T-helper 2 cell treated with Interferon-gamma antibody and Interleukin-4, amounts not matched to agents 5 μg/mL and 100 μg/mL, for 36 hours (primary cell): ENCODE data around the gene HECW1.
"Not testable (repeated sequence)": the region's sequence is repeated elsewhere in the genome, so short reads cannot be mapped to it uniquely, and the experiment has no call there.

ENCODE experiments used
- DNase-seq: peaks from one replicate; pipeline ENCODE4 v3.0.0; 2021; ENCODE audit warnings: low spot score
- H3K27ac Mint-ChIP-seq: one replicate; pipeline ENCODE4 v1.8.0; 2021; ENCODE audit warnings: mild to moderate bottlenecking, mixed read lengths
- H3K27me3 Mint-ChIP-seq: one replicate; pipeline ENCODE4 v1.8.0; 2021; ENCODE audit warnings: low read depth, mixed read lengths
- H3K36me3 Mint-ChIP-seq: one replicate; pipeline ENCODE4 v1.8.0; 2021; ENCODE audit warnings: low read depth, mixed read lengths
- H3K4me1 Mint-ChIP-seq: one replicate; pipeline ENCODE4 v1.8.0; 2021; ENCODE audit warnings: low read depth, mixed read lengths
- H3K4me3 Mint-ChIP-seq: one replicate; pipeline ENCODE4 v1.8.0; 2022; ENCODE audit warnings: mild to moderate bottlenecking, moderate library complexity, mixed read lengths
- H3K9me3 Mint-ChIP-seq: one replicate; pipeline ENCODE4 v1.8.0; 2021; ENCODE audit warnings: mixed read lengths

Gene HECW1

DNA sequence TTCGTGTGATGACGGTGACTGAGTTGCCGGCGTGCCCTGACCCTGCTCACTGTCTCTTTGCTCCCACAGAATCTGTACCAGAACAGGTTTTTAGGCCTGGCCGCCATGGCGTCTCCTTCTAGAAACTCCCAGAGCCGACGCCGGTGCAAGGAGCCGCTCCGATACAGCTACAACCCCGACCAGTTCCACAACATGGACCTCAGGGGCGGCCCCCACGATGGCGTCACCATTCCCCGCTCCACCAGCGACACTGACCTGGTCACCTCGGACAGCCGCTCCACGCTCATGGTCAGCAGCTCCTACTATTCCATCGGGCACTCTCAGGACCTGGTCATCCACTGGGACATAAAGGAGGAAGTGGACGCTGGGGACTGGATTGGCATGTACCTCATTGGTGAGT, 199.2 kb downstream of the HECW1 start:
- H3K4me3 Mint-ChIP-seq, result no peak overlapping the region
- H3K36me3 Mint-ChIP-seq, result no peaks in the 10 kb centered on the region
- H3K4me1 Mint-ChIP-seq, result peaks cover 10% of the 10 kb centered on the region
- H3K27ac Mint-ChIP-seq, result no peak overlapping the region
- no peaks in the 10 kb centered on the region for H3K9me3 Mint-ChIP-seq
- no peak for DNase-seq
- peaks cover 3% of the 10 kb centered on the region for H3K27me3 Mint-ChIP-seq

DNA sequence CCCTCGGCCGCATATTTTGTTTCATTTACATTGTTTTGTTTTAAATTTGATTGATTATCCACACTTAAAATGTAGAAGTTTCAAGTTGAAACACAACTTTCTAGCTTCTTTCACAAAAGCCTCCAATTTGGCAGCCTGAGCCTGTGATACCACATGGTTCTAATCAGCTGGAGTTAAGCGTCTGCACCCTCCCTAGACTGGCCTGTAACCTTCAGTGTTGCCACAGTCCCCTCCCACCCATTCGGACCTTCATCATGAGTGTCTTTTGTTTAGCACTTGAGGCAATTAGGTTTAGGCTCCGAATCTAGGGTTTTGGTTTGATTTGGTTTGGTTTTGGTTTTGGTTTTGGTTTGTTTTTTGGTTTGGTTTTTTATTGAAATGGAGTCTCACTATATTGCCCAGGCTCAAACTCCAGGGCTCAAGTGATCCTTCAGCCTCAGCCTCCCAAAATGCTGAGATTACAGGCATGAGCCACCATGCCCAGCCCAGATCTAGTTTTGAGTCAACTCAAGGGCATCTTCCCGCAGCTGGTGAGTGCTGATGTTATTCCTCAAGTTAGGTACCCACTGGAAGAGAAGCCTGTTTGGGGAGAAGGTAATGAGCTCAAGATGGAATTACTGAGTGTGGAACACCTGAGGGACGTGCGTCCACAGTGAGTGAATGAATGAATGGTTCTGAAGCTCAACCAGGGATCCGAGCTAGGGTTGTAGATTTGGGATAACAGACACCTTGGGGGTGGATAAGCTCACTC, 201.4 kb downstream of the HECW1 start:
- no peaks in the 10 kb centered on the region for H3K36me3 Mint-ChIP-seq
- peaks cover 10% of the 10 kb centered on the region for H3K4me1 Mint-ChIP-seq
- H3K27ac Mint-ChIP-seq, result no peak overlapping the region
- no peaks in the 10 kb centered on the region for H3K9me3 Mint-ChIP-seq
- no peak overlapping the region for H3K4me3 Mint-ChIP-seq
- no peak for DNase-seq
- H3K27me3 Mint-ChIP-seq, result peaks cover 8% of the 10 kb centered on the region

DNA sequence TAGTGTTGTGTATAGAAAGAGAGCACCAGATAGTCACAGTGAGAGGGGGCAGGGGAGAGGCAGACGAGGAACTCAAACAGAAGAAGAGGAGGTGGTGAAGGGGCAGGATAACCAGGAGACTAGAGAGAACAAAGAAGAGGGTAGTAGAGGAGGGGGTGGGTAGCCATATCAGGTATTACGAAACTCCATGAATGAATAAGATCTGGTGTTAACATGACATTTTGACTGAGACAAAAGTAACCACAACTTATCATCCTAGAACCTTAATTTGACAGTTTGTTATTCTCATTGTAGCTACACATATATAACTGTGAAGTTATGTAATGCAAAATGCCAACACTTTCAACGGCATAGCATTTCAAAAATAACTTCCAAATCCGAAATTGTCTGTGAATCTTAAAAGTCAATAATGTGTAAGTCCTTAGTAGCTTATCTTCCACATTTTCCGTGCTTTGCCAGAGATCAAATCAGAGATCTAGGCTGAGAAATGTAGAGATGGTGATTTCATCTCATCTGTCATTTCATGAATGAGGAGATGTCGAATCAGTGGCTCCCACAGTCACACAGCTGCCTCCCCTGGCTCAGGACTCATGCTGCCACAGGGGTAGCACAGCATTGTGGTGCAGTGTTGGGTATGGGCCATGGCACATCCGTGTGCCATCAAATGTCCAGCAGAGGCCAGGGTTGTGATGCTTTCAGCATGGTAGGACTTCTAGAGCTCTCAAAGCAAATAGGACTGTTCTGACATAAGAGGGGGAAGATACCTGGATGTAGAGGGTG, 202.1 kb downstream of the HECW1 start:
- DNase-seq, result peak; percentile 43
- peaks cover 10% of the 10 kb centered on the region for H3K4me1 Mint-ChIP-seq
- no peak overlapping the region for H3K4me3 Mint-ChIP-seq
- no peaks in the 10 kb centered on the region for H3K9me3 Mint-ChIP-seq
- H3K27ac Mint-ChIP-seq, result peak overlapping the region; percentile 5
- H3K36me3 Mint-ChIP-seq, result no peaks in the 10 kb centered on the region
- H3K27me3 Mint-ChIP-seq, result peaks cover 8% of the 10 kb centered on the region

DNA sequence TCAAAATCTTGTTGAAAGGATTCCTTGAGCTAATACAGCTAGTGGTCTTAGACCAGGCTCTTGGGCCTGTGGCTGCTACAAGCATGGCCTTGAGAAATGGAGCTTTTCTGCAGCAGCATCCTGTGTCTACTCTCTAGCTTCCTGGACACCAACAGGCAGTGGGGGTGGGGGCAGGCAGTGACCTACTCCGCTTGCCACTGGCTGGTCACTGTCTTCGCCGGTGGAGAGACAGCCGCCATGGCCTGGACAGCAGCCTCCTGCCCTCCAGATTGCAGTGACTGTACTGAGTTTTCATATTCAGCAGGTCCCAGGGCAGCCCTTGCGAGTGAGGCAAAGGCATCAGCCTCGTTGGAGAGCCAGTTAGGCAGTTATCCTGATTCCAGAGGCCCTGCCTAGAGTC, 204.6 kb downstream of the HECW1 start:
- Mint-ChIP-seq H3K36me3 (no peaks in the 10 kb centered on the region), H3K27me3 (peaks cover 16% of the 10 kb centered on the region), H3K27ac (no peak overlapping the region), H3K4me1 (peaks cover 10% of the 10 kb centered on the region), H3K9me3 (no peaks in the 10 kb centered on the region), H3K4me3 (no peak overlapping the region)
- DNase-seq, result no peak

GRCh38 chr7:43318188-43318770, 205.8 kb downstream of the HECW1 start:
- H3K36me3 Mint-ChIP-seq, result no peaks in the 10 kb centered on the region
- peaks cover 10% of the 10 kb centered on the region for H3K4me1 Mint-ChIP-seq
- H3K27me3 Mint-ChIP-seq, result peaks cover 16% of the 10 kb centered on the region
- no peak for DNase-seq
- no peaks in the 10 kb centered on the region for H3K9me3 Mint-ChIP-seq
- no peak overlapping the region for H3K27ac Mint-ChIP-seq
- H3K4me3 Mint-ChIP-seq, result no peak overlapping the region

- H3K27me3 Mint-ChIP-seq, result peaks cover 12% of the 10 kb centered on the region
- H3K36me3 Mint-ChIP-seq, result no peaks in the 10 kb centered on the region
- H3K27ac Mint-ChIP-seq, result no peak overlapping the region
- no peak for DNase-seq
- H3K9me3 Mint-ChIP-seq, result no peaks in the 10 kb centered on the region
- no peak overlapping the region for H3K4me3 Mint-ChIP-seq
- no peaks in the 10 kb centered on the region for H3K4me1 Mint-ChIP-seq
These were observed 213.1 kb downstream of the HECW1 start for GRCh38 chr7:43325595-43325994.

DNA sequence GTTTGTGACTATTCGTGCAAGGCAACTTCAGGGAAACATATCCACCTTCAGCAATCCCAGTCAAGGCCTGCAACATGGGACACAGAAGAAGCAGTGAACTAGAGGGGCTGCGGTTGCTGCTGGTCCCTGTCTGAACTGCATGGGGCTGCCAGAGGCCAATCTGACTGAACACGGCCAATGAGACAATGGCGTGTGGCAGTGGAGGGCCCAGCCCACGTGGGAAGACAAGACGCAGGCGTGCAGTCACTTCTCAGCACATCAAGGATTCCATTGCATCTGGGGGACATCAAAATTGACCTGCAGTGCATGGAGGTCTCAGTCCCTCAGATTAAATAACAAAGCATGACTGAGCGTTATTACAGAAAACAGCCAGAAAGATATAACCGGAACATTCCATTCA, 215.9 kb downstream of the HECW1 start:
- no peak for DNase-seq
- Mint-ChIP-seq H3K36me3 (no peaks in the 10 kb centered on the region), H3K27ac (no peak overlapping the region), H3K27me3 (peaks cover 5% of the 10 kb centered on the region), H3K4me1 (no peaks in the 10 kb centered on the region), H3K9me3 (no peaks in the 10 kb centered on the region), H3K4me3 (no peak overlapping the region)

DNA sequence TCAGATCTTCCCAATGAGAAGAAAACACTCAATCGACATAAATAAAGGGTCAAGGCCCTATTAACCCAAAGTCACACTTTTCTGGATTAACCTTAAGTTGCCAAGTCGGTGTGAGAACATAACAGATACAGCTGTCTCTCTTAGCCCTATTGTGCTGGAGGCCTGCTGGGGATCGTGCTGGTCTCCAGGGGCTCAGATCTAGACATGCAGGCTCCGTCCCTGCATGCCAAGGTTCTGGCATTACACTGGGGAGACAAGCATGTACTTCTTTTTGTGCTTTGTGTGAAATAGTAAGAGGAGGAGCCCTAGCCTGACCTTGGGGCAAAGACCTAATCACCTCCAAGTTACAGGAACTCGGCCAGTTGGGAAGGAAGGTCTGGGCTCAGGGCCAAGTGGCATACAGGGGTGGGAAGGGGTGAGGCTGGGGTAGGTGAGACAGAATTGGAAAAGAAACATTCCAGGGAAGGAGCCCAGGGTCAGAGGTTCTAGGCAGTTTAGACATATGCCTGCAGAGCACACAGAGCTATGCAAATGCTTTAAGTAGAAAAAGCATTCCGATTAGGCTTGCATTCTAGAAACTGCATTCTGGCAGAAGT, 216.4 kb downstream of the HECW1 start:
- Mint-ChIP-seq H3K4me1 (no peaks in the 10 kb centered on the region), H3K27ac (no peak overlapping the region), H3K27me3 (peaks cover 5% of the 10 kb centered on the region), H3K36me3 (no peaks in the 10 kb centered on the region), H3K9me3 (no peaks in the 10 kb centered on the region), H3K4me3 (no peak overlapping the region)
- no peak for DNase-seq

GRCh38 chr7:43332193-43332796, 219.8 kb downstream of the HECW1 start:
- Mint-ChIP-seq H3K9me3 (no peaks in the 10 kb centered on the region), H3K4me1 (no peaks in the 10 kb centered on the region), H3K36me3 (no peaks in the 10 kb centered on the region), H3K27ac (no peak overlapping the region), H3K27me3 (peaks cover 10% of the 10 kb centered on the region), H3K4me3 (no peak overlapping the region)
- no peak for DNase-seq

GRCh38 chr7:43337191-43337590, 224.7 kb downstream of the HECW1 start:
- H3K4me1 Mint-ChIP-seq, result no peaks in the 10 kb centered on the region
- no peak overlapping the region for H3K27ac Mint-ChIP-seq
- no peaks in the 10 kb centered on the region for H3K36me3 Mint-ChIP-seq
- no peak for DNase-seq
- H3K9me3 Mint-ChIP-seq, result no peaks in the 10 kb centered on the region
- H3K4me3 Mint-ChIP-seq, result no peak overlapping the region
- H3K27me3 Mint-ChIP-seq, result peaks cover 18% of the 10 kb centered on the region

GRCh38 chr7:43337811-43338210, 225.4 kb downstream of the HECW1 start:
- H3K9me3 Mint-ChIP-seq, result no peaks in the 10 kb centered on the region
- no peak overlapping the region for H3K4me3 Mint-ChIP-seq
- peaks cover 18% of the 10 kb centered on the region for H3K27me3 Mint-ChIP-seq
- DNase-seq, result no peak
- H3K4me1 Mint-ChIP-seq, result no peaks in the 10 kb centered on the region
- H3K36me3 Mint-ChIP-seq, result no peaks in the 10 kb centered on the region
- H3K27ac Mint-ChIP-seq, result no peak overlapping the region

- H3K36me3 Mint-ChIP-seq, result no peaks in the 10 kb centered on the region
- H3K9me3 Mint-ChIP-seq, result no peaks in the 10 kb centered on the region
- no peak overlapping the region for H3K27ac Mint-ChIP-seq
- no peaks in the 10 kb centered on the region for H3K4me1 Mint-ChIP-seq
- H3K27me3 Mint-ChIP-seq, result peaks cover 16% of the 10 kb centered on the region
- H3K4me3 Mint-ChIP-seq, result no peak overlapping the region
- no peak for DNase-seq
These were observed 228.7 kb downstream of the HECW1 start for GRCh38 chr7:43341132-43341531.

GRCh38 chr7:43343417-43343816, 231.0 kb downstream of the HECW1 start:
- not testable (repeated sequence) for H3K36me3 Mint-ChIP-seq, H3K4me3 Mint-ChIP-seq, DNase-seq, H3K4me1 Mint-ChIP-seq, H3K27ac Mint-ChIP-seq, H3K9me3 Mint-ChIP-seq
- H3K27me3 Mint-ChIP-seq, result peaks cover 18% of the 10 kb centered on the region

- not testable (repeated sequence) for H3K36me3 Mint-ChIP-seq, DNase-seq, H3K4me3 Mint-ChIP-seq, H3K27ac Mint-ChIP-seq, H3K9me3 Mint-ChIP-seq, H3K4me1 Mint-ChIP-seq
- peaks cover 21% of the 10 kb centered on the region for H3K27me3 Mint-ChIP-seq
These were observed 233.2 kb downstream of the HECW1 start for GRCh38 chr7:43345696-43346095.
